Activated T-cell treated with anti-CD3 and anti-CD28 coated beads for 4 hours (primary cell): ENCODE results near the gene RNASEH2C.

Experiments
- DNase-seq: peaks from one replicate; pipeline ENCODE4 v3.0.0-alpha.2; 2020

RNASEH2C gene

DNA sequence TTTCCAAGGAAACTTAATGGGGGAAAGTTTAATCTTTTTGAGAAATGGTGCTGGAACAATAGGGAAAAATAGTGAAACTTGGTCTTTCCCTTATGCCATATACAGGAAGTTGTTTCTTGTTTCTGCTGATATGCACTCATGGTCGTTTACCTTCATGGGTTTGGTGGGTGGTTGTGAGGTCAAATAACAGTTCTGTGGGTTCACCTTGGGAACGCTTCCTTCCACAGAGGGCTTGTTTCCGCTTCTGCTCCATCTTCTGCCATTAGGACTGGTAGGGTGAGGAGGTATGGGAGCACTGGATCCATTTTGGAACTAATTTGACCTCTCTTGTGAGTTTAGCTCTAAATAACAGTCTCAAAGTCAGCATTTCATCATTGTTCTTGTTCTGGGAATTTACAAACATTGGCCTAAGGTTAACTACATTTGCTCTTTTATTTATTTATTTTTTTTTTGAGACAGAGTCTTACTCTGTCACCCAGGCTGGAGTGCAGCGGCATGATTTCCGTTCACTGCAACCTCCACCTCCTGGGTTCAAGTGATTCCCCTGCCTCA, 40.3 kb downstream of the RNASEH2C start:
- no peak for DNase-seq

DNA sequence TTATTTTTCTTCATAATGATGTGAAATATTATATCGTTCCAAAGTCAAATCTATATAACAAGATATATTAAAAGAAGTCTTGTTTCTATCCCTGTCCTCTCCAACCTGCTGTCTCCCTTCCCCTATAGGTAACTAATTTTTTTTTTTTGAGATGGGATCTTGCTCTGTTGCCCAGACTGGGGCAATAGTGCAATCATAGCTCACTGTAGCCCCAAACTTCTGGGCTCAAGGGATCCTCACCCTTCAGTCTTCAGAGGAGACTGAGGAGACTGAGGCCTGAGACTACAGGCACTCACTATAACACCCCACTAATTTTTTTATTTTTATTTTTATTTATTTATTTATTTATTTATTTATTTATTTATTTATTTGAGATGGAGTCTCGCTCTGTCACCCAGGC, 47.6 kb downstream of the RNASEH2C start:
- no peak for DNase-seq

DNA sequence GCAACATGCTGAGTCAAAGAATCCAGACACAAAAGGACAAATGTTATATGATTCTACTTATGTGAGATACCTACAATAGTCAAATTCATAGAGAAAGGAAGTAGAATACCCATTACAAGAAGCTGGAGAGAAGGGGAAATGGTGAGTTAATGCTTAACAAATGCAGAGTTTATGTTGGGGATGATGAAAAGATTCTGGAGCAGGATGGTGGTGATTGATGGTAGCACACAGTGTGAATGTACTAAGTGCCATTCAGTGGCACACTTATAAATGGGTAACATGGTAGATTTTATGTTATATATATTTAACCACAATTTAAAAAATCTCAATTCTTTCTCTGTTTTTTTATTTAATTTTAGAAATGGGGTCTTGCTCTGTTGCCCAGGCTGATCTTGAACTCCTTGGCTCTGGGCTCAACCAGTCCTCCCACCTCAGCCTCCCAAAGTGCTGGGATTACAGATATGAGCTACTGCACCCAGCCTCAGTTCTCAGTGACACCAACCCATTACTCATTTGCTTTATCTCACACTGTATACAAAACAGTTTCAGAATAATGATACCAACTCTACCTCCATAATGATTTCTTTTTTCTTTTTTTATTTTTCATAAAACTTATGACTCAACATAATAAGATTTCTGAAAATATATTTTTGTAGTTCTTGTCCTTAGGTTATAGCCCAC, 48.3 kb downstream of the RNASEH2C start:
- no peak for DNase-seq
